Measurements from ENCODE around the gene LINC00237. TPM values are rescaled to one million over a fixed set of nuclear protein-coding genes. Genes with fewer than 3 reads are reported as not detected.

The LINC00237 gene
- total and polyA plus RNA-seq, 2 donors (not counting 1 experiment from before 2014, with no cell fraction given), result 0.07 TPM; not detected in 1

- Histone ChIP-seq H3K9me3 (ENCODE audit: control extremely low read depth in 1 of 3, control insufficient read depth in 2 of 3, insufficient read depth in 1 of 3, low read length in 2 of 3) (peaks cover 0 to 1% (median 0%) of the 10 kb centered on the region in 3 donors), H3K4me1 (ENCODE audit: control insufficient read depth in 2 of 2, insufficient read depth in 2 of 2, low read length in 2 of 2) (peaks cover 14 to 16% of the 10 kb centered on the region in 2 donors), H3K4me3 (ENCODE audit: control extremely low read depth in 1 of 5, extremely low read depth in 1 of 5, insufficient read depth in 1 of 5, low read depth in 2 of 5, low read length in 4 of 5) (peak overlapping the region; percentile 41 to 90 (median 69)), H3K27me3 (replicated peaks in 1 of 4; ENCODE audit: control extremely low read depth in 1 of 4, control insufficient read depth in 3 of 4, insufficient read depth in 4 of 4, low read length in 3 of 4) (no peaks in the 10 kb centered on the region), H4K20me1 (ENCODE audit: control insufficient read depth, insufficient read depth, low read length, poor library complexity, severe bottlenecking) (no peaks in the 10 kb centered on the region), H3K27ac (ENCODE audit: low read length in 2 of 2) (no peak overlapping the region), H3K36me3 (replicated peaks in 1 of 2; ENCODE audit: control extremely low read depth in 1 of 2, control insufficient read depth in 1 of 2, extremely low read depth in 1 of 2, insufficient read depth in 2 of 2, low read length in 1 of 2) (no peaks in the 10 kb centered on the region), H3K4me2 (replicated peaks; ENCODE audit: low read depth, low read length, poor library complexity, severe bottlenecking) (peak overlapping the region; percentile 86), H3K9ac (ENCODE audit: low read length) (peak overlapping the region; percentile 83), H2AFZ (ENCODE audit: insufficient read depth, low read depth, low read length, poor library complexity, severe bottlenecking) (peak overlapping the region; percentile 92), H3K79me2 (ENCODE audit: control insufficient read depth, insufficient read depth, low read length) (peaks cover 31% of the 10 kb centered on the region)
- Mint-ChIP-seq H3K4me3 (peak overlapping the region; percentile 91), H3K27me3 (peaks cover 9% of the 10 kb centered on the region), H3K27ac (peak overlapping the region; percentile 55), H3K9me3 (ENCODE audit: insufficient read depth) (no peaks in the 10 kb centered on the region), H3K4me1 (peaks cover 21% of the 10 kb centered on the region)
- intact Hi-C loops (cut with micrococcal nuclease), result loop anchor here (1.0 to 5.0 kb wide), 4 partner anchors 25 to 1108 kb away; partner anchors contain the start of genes CFAP61, CRNKL1, NAA20 and XRN2
- no peak for ATAC-seq (ENCODE audit: low read depth)
- CTCF ChIA-PET, result interaction anchor here (1.4 to 3.1 kb wide), 2 partner anchors 27 to 77 kb away, joined by 3 to 9 read pairs; no protein-coding TSS in a partner anchor
- WGBS (ENCODE audit: insufficient coverage), result 10% methylated on average over 21 of the region's 25 CpGs
- TF ChIP-seq CTCF (IDR thresholded peaks at IDR 0.05) (no peak), EZH2 (IDR thresholded peaks at IDR 0.05; ENCODE audit: borderline replicate concordance, insufficient read depth, low read depth, low read length, poor library complexity, severe bottlenecking) (no peak)
- DNase-seq, result no peak
- POLR2A ChIA-PET, result no interaction called here
These were observed 19.1 kb upstream of the LINC00237 start for GRCh38 chr20:21125072-21125848.

GRCh38 chr20:21124190-21124589 is 18.0 kb upstream of the LINC00237 start:
- peaks cover 26% of the 10 kb centered on the region for H3K79me2 ChIP-seq (ENCODE audit: control insufficient read depth, insufficient read depth, low read length)
- intact Hi-C loops (cut with micrococcal nuclease), result loop anchor here (2.0 kb wide), 1 partner anchor 1071 kb away; the partner anchor contains the start of genes CFAP61 and CRNKL1
- WGBS (ENCODE audit: insufficient coverage), result no CpG with 5 or more reads among the region's 3 CpGs
- Mint-ChIP-seq H3K4me3 (peak overlapping the region; percentile 23), H3K27me3 (peaks cover 9% of the 10 kb centered on the region), H3K9me3 (ENCODE audit: insufficient read depth) (no peaks in the 10 kb centered on the region), H3K27ac (no peak overlapping the region), H3K4me1 (peaks cover 21% of the 10 kb centered on the region)
- H4K20me1 ChIP-seq (ENCODE audit: control insufficient read depth, insufficient read depth, low read length, poor library complexity, severe bottlenecking), result no peaks in the 10 kb centered on the region
- DNase-seq (no peak), ATAC-seq (ENCODE audit: low read depth) (no peak)
- no peaks in the 10 kb centered on the region for H3K36me3 ChIP-seq (replicated peaks in 1 of 2; ENCODE audit: control extremely low read depth in 1 of 2, control insufficient read depth in 1 of 2, extremely low read depth in 1 of 2, insufficient read depth in 2 of 2, low read length in 1 of 2)
- TF ChIP-seq CTCF (IDR thresholded peaks at IDR 0.05) (no peak), EZH2 (IDR thresholded peaks at IDR 0.05; ENCODE audit: borderline replicate concordance, insufficient read depth, low read depth, low read length, poor library complexity, severe bottlenecking) (no peak)
- peak overlapping the region; percentile 5 for H2AFZ ChIP-seq (ENCODE audit: insufficient read depth, low read depth, low read length, poor library complexity, severe bottlenecking)
- no peak overlapping the region for H3K27ac ChIP-seq (ENCODE audit: low read length in 2 of 2)
- ChIA-PET CTCF (no interaction called here), POLR2A (no interaction called here)
- peaks cover 14 to 16% of the 10 kb centered on the region in 2 donors for H3K4me1 ChIP-seq (ENCODE audit: control insufficient read depth in 2 of 2, insufficient read depth in 2 of 2, low read length in 2 of 2)
- H3K9ac ChIP-seq (ENCODE audit: low read length), result no peak overlapping the region
- peaks cover 0 to 1% (median 0%) of the 10 kb centered on the region in 3 donors for H3K9me3 ChIP-seq (ENCODE audit: control extremely low read depth in 1 of 3, control insufficient read depth in 2 of 3, insufficient read depth in 1 of 3, low read length in 2 of 3)
- no peak overlapping the region for H3K4me3 ChIP-seq (ENCODE audit: control extremely low read depth in 1 of 5, extremely low read depth in 1 of 5, insufficient read depth in 1 of 5, low read depth in 2 of 5, low read length in 4 of 5)
- H3K4me2 ChIP-seq (replicated peaks; ENCODE audit: low read depth, low read length, poor library complexity, severe bottlenecking), result no peak overlapping the region
- H3K27me3 ChIP-seq (replicated peaks in 1 of 4; ENCODE audit: control extremely low read depth in 1 of 4, control insufficient read depth in 3 of 4, insufficient read depth in 4 of 4, low read length in 3 of 4), result peaks cover 0 to 5% (median 0%) of the 10 kb centered on the region in 4 experiments

Measured in B cell (primary cell).